Activated CD4-positive, CD25-positive, alpha-beta regulatory T cell treated with anti-CD3 and anti-CD28 coated beads, Interleukin-2, amount 50 U/mL, for 24 hours (primary cell): Measurements from ENCODE around the gene MIX23.

ENCODE experiments used
- ATAC-seq, 2 donors: fragments of 150-1000 bp; cut with Tn5 transposase; one replicate each; pipeline ENCODE4 v1.10.0; 2021; ENCODE audit warnings: mild to moderate bottlenecking in 1 of 2, moderate library complexity in 1 of 2

Gene MIX23

DNA sequence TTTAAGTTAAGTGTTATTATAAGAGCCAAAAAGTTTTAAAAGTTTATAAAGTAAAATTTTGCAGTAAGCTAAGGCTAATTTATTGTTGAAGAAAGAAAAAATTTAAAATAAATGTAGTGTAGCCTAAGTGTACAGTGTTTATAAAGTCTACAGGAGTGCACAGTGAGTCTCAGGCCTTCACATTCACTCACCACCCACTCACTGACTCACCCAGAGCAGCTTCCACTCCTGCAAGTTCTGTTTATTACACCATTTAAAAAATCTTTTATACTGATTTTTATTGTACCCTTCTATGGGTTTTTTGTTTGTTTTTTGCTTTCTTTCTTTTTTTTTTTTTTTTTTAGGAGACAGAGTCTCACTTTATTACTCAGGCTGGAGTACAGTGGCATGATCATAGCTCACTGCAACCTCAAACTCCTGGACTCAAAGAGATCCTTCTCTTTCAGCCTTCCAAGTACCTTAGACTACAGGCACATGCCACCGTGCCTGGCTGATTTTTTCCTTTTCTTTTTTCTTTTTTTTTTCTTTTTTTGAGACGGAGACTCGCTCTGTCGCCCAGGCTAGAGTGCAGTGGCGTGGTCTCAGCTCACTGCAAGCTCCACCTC lies 32.1 kb downstream of the MIX23 start:
- ATAC-seq, result no peak

GRCh38 chr3:122349171-122349570 lies 33.9 kb downstream of the MIX23 start:
- ATAC-seq, result no peak

DNA sequence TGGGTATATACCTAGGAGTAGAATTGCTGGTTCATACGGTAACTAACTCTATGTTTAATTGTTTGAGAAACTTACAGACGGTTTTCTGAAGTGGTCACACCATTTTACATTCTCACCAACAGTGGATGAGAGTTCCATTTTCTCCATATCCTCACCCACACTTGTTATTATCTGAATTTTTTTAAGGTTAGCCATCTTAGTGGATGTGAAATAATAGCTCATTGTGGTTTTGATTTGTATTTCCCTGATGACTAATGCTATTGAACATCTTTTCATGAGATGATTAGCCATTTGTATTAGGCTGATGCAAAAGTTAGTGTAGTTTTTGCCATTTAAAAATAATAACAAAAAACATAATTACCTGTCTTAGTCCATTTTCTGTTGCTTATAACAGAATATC lies 39.4 kb downstream of the MIX23 start:
- ATAC-seq, result no peak

- no peak for ATAC-seq
Observed at GRCh38 chr3:122342803-122343202, 40.2 kb downstream of the MIX23 start.

DNA sequence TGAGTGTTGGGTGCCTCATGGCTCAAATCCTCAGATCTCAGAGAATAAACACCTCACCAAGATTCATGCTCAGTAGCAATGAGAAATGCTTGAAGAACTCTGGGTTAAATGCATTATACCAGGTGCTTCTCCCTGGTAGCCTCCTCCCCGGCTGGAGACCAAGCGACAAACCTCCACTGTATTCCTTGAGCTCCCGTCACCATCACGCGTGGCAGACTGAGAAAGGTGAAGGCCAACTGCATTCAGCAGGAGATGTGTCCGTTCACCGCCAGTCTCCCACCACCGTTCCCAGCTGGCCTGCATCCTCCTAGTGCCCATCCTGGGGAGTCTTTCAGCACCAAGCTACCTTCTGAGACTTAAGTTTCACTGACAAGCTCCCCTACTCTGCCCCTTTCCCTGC lies 50.5 kb downstream of the MIX23 start:
- ATAC-seq, result no peak

GRCh38 chr3:122331886-122332285 lies 51.1 kb downstream of the MIX23 start:
- no peak for ATAC-seq

DNA sequence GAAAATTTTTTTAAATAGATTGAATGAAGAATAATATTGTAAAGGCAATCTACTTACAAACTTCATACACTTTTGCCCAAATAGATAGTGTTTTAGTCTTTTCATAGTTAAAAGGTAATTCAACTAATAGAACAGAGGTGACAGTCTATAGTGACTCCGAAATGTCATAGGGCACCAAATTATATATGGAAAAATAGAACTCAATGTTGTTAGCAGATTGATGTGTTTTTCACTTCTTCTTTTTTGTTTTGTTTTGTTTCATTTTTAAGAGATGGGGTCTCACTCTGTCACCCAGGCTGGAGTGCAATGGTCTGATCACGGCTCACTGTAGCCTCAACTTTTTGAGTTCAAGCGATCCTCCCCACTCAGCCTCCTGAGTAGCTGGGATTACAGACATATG lies 57.3 kb downstream of the MIX23 start:
- ATAC-seq, result no peak

DNA sequence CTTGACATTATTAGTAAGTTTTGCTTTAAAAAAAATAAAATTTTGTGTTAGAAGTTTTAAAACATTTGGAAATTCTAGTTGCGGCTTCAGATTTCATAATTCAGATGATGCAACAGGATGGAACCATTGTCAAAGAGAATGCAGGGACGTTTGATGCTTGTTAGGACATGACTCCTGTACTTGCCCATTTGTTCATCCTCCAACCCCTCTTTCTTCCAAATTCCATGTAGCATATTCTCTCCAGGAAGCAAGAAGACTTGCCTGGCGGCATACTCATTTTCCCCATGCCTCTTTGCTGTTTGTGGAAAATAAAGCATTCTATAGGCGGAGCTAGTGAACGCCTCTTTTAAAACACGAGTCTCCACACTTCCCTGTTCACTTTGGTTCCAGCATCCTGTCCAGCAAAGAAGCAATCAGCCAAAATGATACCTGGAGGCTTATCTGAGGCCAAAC lies 58.1 kb downstream of the MIX23 start, which contains the start of gene CSTA:
Gene CSTA (plus strand): TSS at position 378 of the 453 bp plus-strand sequence. CDS start 45 bp downstream, at position 423.
- no peak for ATAC-seq

GRCh38 chr3:122322095-122323075 lies 60.6 kb downstream of the MIX23 start:
- peak in 1 of 2 donors; percentile 51 for ATAC-seq

DNA sequence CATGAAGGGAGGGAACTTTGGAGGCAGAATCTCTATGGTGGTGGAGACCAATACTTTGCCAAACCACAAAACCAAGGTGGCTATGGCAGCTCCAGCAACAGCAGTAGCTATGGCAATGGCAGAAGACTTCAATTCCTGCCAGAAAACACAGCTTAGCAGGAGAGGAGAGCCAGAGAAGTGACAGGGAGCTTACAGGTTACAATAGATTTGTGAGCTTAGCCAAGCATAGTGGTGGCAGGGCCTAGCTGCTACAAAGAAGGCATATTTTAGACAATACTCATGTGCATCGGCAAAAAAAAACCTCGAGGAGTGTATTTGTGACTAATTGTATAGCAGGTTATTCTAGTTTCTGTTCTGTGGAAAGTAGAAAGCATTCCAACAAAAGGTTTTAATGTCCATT lies 64.4 kb downstream of the MIX23 start:
- no peak for ATAC-seq

GRCh38 chr3:122316368-122316767 lies 66.7 kb downstream of the MIX23 start:
- no peak for ATAC-seq

GRCh38 chr3:122315619-122316018 lies 67.4 kb downstream of the MIX23 start:
- ATAC-seq, result no peak

GRCh38 chr3:122314228-122314876 lies 68.7 kb downstream of the MIX23 start:
- ATAC-seq, result no peak

DNA sequence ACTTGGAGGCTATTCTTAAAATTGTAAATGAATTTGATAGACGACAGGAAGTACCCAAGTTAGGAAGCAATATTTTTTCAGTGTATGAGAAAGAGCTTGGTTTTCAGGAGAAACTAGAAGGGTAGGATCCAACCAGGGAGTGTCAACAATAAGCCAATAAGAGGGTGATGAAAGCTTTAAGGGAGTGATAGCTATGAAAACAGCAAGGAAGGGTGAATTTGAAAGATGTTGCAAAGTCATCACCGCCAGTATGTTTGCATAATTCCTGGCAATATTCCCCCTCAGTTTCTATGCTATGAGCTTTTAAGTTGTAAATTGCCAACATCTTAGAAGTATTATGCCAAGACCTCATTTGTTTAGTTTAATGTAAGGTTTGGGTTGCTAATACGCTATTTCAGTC lies 69.8 kb downstream of the MIX23 start:
- no peak for ATAC-seq

DNA sequence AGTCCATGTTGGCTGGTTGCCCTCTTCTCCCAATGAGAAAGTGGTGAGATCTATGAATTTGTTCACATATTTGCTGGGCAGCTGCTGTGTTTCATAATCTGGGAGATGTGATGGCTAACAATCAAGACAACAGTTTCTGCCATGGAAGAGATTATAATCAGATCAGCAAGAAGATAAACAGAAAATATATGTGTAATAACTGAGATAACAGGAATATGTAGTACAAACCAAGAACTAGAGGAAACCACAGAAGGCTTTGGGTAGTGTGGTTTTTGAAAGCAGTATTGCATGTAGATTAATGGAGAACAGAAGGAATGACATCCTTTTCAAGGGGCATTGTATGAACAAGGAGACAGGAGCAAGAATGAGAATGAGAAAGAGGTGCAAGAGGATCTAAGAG lies 70.2 kb downstream of the MIX23 start:
- ATAC-seq, result no peak

GRCh38 chr3:122310361-122310760 lies 72.7 kb downstream of the MIX23 start:
- no peak for ATAC-seq
